T-helper 17 cell (primary cell): ENCODE measurements around the gene COQ5. TPM values are rescaled to one million over a fixed set of nuclear protein-coding genes. Genes with fewer than 3 reads are reported as not detected.

Experiments used
- total RNA-seq, 4 donors: library from RNA in 2 of 4; stranded (reverse) in 2 of 4; gene quantifications; one replicate each; pipeline ENCODE4 v1.2.3 and lab custom pipeline; 2022 to 2026

COQ5 gene
- total RNA-seq, 2 donors from 2014 or later: 11.7 to 11.8 TPM

Other genes starting within 250 kb of the COQ5 start
- over 10,000 TPM; 12,026 to 15,039 TPM for gene RNU4-2, start 237.3 kb downstream of the COQ5 start, total RNA-seq
- gene RNU4-1, start 235.9 kb downstream of the COQ5 start, total RNA-seq: 1,000 to 10,000 TPM; 2,168 to 2,286 TPM
- 1 to 10 TPM in 1 of 2 donors, under 1 TPM in 1; 0.45 to 1.4 TPM for gene SIRT4, start 226.8 kb downstream of the COQ5 start, total RNA-seq
- not detected for gene PLA2G1B, start 201.4 kb downstream of the COQ5 start, total RNA-seq
- not detected for gene MSI1, start 160.0 kb downstream of the COQ5 start, total RNA-seq
- 100 to 1,000 TPM; 136 to 144 TPM for gene COX6A1, start 91.0 kb downstream of the COQ5 start, total RNA-seq
- gene TRIAP1, start 82.8 kb downstream of the COQ5 start, total RNA-seq: 10 to 100 TPM; 18.6 to 21.9 TPM
- 10 to 100 TPM; 15.6 to 18.7 TPM for gene GATC, start 82.7 kb downstream of the COQ5 start, total RNA-seq
- 100 to 1,000 TPM; 122 to 124 TPM for gene SRSF9, start 59.4 kb downstream of the COQ5 start, total RNA-seq
- gene DYNLL1, start 33.0 kb downstream of the COQ5 start, total RNA-seq: 10 to 100 TPM; 70.2 to 72.2 TPM
- 100 to 1,000 TPM; 372 to 430 TPM for gene RNF10, start 5.2 kb upstream of the COQ5 start, total RNA-seq
- 10 to 100 TPM; 26.8 to 28.7 TPM for gene POP5, start 52.2 kb upstream of the COQ5 start, total RNA-seq
- gene CABP1, start 111.5 kb upstream of the COQ5 start, total RNA-seq: not detected
- 10 to 100 TPM; 21.8 to 31.0 TPM for gene MLEC, start 158.0 kb upstream of the COQ5 start, total RNA-seq
- gene UNC119B, start 181.3 kb upstream of the COQ5 start, total RNA-seq: 10 to 100 TPM; 15.2 to 16.2 TPM
- gene ACADS, start 196.7 kb upstream of the COQ5 start, total RNA-seq: 10 to 100 TPM in 1 of 2 donors, 1 to 10 TPM in 1; 9.1 to 10.8 TPM